COR-L47 (cell line): ENCODE results near the gene SLFN13.
"Not testable (repeated sequence)": the region's sequence is repeated elsewhere in the genome, so short reads cannot be mapped to it uniquely, and the experiment has no call there.

Experiments
- DNase-seq: peaks from one replicate; lab custom pipeline; 2025; lab: John Stamatoyannopoulos, UW

Gene SLFN13, protein sequence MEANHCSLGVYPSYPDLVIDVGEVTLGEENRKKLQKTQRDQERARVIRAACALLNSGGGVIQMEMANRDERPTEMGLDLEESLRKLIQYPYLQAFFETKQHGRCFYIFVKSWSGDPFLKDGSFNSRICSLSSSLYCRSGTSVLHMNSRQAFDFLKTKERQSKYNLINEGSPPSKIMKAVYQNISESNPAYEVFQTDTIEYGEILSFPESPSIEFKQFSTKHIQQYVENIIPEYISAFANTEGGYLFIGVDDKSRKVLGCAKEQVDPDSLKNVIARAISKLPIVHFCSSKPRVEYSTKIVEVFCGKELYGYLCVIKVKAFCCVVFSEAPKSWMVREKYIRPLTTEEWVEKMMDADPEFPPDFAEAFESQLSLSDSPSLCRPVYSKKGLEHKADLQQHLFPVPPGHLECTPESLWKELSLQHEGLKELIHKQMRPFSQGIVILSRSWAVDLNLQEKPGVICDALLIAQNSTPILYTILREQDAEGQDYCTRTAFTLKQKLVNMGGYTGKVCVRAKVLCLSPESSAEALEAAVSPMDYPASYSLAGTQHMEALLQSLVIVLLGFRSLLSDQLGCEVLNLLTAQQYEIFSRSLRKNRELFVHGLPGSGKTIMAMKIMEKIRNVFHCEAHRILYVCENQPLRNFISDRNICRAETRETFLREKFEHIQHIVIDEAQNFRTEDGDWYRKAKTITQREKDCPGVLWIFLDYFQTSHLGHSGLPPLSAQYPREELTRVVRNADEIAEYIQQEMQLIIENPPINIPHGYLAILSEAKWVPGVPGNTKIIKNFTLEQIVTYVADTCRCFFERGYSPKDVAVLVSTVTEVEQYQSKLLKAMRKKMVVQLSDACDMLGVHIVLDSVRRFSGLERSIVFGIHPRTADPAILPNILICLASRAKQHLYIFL

DNA sequence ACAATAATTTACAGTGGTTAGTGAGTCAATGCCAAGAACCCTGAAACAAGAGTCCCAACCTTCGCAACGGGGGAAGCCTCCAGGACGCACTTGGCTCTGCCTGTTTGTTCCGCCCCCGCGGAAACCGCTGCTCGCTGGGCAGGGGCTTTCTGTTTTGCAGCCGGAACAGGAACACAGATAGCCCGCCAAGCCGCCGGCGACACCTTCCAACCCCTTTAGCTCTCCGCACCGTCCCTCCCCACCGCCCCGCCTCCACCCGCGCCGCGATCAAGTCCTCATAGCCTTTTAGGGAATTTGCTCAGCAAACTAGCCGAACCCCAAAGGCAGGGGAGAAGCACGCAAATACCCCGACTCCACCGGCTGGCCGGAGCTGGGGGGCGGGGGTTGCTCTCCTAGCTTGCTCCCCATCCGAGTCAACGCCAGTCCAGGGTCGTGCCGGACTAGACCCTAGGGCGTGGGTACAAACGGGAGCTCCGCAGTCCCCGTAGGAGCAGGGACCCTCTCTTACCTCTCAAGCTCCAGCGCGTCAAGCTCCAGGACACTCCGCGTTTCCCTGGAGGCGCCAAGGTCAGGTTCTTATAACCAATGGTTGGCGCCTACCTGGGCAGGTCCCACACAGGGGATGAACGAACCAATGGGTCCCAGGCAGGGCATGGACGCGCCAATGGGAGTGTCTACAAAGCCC lies at the start of gene SLFN13:
Gene SLFN13, minus strand, starts transcription at position 553 of the 685 bp plus-strand sequence. CDS start 3,086 bp downstream, outside the sequence.
- DNase-seq, result no peak

DNA sequence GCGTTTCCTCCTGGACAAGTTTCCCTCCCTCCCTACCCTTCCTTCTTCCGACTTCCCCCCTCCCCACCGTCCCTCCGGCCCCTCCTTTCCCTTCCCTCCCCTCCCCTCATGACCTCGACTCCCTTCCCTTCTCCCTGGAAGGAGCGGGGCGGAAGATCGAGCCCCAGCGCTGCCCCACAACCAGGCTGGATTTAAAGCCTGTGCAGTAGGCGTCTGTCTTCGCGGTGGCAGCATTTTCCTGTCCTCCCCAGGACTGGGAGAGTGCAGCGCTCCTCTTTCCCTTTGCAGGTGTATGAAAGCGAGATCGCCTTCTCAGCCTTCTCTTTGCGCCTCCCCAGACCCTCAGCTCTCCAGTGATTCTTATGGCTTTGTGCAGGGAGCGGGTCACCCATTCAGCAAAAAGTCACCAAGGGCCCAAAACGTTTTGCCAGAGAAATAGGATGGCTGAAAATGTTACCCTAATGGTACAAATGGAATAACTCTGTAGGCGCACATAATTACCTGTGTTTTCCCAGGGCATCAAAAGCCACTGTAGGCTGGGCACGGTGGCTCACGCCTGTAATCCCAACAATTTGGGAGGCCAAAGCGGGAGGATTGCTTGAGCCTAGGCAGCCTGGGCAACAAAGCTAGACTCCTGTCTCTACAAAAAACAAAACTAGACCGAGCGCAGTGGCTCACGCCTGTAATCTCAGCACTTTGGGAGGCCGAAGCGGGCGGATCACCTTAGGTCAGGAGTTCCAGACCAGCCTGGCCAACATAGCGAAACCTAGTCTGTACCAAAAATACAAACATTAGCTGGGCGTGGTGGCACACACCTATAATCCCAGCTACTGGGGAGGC lies 48.1 kb upstream of the SLFN13 start:
- DNase-seq, result no peak

DNA sequence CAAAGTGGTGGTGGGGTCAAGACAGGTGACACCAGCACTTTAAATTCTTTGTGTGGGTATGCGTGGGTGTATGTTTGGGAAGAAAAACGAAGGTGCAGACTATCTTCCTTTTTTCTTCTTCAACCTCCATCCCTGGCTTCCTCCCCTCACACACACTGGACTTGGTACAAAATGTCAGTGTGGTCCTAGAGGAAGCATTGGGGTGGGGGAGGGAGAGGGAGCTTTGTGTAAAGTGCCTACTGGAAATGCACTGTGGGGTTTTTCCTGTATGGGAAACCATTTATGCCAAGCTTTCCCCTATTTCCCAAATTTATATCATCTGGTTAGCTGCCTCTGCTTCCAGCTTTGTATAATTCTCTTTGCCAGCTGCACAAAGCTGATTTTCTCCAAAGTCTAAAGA lies 44.5 kb upstream of the SLFN13 start:
- DNase-seq, result no peak

DNA sequence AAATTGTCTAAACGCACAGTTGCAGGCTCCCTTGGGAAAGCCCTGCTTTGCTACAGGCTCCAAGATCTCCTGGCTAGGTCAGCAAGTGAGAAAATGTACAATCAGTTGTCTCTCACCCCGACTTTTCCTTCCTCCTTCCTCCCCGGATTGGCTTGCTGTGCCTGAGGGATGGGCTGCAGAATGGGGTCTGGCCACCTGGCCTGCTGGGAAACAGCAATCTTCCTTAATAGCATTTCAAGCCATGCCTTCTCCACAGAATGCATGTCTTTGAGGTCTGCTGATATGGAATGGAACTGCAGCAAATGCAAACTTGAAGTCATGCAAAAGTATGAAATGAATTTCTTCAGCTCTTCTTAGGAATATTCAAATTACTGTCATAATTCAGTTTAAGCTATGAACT lies 42.9 kb upstream of the SLFN13 start:
- DNase-seq, result no peak

DNA sequence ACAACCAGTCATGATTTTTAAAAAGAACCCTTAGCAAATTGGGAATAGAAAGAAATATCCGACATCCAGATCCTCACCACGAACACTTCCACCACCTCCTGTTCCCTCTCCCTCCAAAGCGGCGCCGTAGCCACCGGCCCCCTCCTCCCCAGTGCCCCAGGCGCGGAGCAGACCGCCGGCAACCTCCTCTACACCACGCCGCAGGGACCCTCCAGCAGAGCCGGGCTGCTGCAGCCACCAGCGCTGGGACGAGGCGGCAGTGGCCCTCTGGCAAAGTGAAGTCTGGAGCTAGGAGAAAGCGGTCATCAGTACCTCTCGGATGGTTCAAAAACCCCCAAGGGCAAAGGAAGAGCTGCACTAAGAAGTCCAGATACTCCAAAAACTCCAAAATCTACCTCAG lies 41.4 kb upstream of the SLFN13 start:
- no peak for DNase-seq

DNA sequence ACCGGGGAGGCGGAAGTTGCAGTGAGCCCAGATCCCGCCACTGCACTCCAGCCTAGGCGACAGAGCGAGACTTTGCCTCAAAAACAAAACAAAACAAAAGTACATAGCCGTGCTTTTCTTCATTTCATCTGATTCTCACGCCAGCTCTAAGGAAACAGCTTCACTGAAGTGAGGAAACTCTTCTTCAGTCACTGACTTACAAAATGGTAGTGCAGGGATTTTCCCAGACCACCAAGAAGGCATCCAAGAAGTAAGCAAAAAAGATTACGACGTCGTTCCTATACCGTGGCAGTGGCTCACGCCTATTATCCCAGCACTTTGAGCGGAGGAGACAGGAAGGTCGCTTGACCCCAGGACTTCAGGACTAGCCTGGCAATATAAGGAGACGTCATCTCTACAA lies 40.4 kb upstream of the SLFN13 start:
- DNase-seq, result no peak

DNA sequence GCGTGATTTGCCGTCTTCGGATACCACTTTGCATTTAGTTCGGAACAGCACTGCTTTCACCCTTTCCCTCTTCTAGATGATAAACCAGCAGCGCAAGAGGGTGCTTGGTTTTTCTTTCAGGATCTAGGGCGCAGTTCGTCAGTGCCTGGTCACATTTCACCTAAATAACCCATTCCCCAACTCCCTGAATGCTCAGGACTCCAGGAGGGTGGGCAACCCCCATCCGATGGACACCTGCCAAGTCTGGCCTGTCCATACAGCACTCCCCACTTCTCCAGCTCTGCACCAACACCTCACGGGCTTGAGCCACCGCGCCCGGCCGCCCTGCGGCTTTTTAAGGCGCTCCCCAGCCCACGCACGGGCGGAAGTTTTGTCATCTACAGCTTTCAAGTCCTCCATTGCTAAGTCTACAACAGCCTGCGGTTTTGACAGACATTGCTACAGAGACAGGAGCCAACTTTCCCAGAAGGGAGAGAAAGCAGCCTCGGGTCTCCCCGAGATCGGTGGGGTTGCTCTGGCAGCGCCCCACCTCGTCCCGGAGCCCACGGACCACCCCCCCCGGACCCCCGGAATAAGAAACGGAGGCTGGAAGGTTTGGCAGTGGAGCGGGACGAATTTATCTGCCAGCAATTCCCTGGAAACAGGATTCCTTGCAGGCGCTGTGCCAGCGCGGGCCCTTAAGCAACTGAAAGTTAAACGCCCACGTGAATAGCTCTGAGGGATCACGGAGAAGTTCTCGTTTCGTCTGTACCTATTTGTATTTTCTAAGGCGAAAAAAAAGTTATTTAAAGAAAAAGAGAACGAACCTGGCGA lies 38.6 kb upstream of the SLFN13 start:
- DNase-seq, result no peak

DNA sequence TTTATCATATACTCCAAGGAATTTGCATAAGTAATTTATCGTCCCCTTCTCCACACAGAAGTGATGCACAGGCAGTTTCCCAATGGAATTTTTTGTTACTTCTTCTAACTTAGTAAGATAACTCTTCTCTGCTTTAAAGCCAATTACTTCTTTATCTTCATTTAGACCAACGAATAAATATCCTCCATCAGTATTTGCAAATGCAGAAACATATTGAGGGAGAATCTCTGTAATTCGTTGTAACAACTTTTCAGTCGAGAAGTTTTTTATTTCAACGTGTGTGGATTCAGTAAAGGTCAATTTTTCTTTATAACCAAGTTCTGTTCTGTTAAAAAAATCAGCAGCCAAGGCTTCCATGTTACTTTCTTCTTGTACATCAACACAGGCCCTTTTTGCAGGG lies 30.7 kb upstream of the SLFN13 start:
- no peak for DNase-seq

DNA sequence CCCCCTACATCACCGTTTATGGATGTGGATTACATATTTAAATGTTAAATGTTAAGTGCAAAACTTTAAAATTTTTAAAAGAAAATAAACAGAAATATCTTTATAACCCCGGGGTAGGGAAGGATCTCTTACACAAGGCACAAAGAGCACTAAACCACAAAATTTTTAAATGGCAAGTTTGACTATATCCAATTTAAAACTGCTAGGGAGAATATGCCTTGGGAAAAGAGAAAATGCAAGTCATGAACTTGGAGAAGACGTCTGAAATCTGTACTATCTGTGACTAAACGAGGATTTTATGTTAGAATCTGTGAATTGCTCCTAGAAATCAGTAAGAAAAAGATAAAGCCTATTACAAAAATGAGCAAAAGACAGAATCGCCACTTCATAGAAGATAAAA lies 28.7 kb upstream of the SLFN13 start:
- DNase-seq, result no peak

DNA sequence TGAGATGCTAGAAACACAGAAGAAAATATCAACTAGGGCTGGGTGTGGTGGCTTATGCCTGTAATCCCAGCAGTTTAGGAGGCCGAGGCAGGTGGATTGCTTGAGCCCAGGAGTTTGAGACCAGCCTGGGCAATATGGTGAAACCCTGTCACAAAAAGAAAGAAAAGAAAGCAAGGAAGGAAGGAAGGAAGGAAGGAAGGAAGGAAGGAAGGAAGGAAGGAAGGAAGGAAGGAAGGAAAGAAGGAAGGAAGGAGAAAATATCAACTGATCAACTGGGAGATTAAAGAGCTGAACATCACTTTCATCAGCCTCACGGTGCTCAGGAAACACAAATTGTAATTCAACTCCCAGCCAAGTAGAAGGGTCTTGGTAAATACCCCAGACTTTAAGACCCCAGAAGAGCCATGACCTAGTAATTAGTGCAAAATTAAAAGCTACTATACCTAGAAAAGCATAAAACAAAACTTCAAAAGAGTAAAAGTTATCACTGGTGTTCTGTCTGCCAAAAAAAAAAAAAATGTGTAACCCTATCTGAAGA lies 27.8 kb upstream of the SLFN13 start:
- DNase-seq, result no peak

DNA sequence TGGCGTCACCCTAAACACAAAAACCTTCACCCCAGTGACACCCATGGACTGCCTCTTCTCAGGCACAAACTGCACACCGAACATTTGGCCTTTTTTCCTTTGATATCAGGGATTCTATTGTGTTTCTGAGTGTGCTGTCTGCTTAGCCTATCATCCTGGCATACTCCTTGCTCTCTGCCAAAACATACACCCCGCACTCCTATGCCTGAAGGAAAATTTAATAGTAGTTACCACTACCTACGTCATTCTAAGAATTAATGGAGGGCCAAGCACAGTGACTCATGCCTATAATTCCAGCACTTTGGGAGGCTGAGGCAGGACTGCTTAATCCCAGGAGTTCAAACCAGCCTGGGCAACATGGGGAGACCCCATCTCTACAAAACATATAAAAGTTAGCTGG lies 19.9 kb upstream of the SLFN13 start:
- no peak for DNase-seq

DNA sequence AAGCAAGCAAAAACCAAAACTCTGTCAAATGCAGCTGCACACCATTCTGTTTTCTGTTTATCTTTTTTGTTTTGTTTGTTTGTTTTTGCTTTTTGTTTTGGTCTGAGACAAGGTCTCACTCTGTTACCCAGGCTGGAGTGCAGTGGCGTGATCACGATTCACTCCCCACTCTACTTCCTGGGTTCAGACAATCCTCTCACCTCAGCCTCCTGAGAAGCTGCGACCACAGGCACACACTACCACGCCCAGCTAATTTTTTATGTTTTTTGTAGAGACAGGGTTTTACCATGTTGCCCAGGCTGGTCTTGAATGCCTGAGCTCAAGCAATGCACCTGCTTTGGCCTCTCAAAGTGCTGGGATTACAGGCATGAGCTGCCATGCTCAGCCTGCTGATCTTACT lies 19.3 kb upstream of the SLFN13 start:
- DNase-seq, result no peak

DNA sequence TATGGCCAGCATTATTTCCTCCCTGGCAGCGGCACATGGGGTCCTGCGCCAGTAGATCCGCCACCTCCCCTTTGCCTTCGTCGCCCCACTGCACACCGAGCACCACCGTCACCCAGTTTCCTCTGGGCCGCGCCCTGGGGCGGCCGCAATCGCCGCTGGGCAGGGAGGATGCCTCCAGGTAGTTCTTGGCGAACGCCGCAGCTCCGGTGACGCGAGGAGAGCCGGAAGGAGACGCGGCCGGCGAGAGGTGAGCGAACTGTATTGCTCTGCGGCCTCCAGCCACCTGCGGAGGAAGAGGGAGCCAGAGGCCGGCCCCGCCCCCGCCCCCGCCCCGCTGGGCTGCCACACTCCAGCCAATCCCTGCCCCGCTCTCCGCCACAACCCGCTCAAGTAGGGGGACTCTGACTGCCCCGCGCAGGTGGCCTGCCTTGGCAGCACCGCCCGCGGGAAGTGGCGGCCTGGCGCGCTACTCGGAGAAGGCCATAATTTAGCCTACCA lies 11.8 kb upstream of the SLFN13 start:
- no peak for DNase-seq

DNA sequence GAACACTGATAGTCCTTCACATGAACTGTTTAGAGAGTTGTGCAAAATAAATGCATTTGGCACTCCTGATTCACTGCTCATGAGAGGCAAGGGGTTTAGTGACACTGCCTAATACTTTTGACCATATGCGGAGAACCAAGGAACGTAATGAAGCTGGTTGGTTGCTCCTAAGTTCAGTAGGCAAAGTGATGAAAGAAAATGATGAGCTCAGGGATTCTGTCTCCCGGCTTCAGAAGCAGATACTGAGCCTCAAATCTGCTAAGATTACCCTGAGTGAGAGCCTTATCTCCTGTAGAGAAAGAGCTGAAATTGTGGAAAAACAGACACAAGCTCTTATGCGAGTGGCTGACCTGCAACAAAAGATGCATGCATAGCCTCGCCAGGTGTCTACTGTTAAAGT lies 5.5 kb upstream of the SLFN13 start:
- DNase-seq, result not testable (repeated sequence)

DNA sequence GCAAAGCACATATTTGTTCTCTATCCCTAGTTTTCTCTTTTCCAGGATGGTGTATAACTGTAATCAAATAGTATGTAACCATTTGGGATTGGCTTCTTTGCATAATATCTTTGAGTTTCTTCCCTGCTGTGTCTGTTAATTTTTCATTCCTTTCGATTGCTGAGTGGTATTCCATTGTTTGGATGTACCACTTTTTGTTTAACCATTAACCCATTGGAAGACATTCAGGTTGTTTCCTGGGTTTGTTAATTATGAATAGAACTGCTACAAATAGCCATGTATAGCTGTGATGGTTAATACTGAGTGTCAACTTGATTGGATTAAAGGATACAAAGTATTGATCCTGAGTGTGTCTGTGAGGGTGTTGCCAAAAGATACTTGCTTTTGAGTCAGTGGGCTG lies 4.6 kb upstream of the SLFN13 start:
- DNase-seq, result no peak

DNA sequence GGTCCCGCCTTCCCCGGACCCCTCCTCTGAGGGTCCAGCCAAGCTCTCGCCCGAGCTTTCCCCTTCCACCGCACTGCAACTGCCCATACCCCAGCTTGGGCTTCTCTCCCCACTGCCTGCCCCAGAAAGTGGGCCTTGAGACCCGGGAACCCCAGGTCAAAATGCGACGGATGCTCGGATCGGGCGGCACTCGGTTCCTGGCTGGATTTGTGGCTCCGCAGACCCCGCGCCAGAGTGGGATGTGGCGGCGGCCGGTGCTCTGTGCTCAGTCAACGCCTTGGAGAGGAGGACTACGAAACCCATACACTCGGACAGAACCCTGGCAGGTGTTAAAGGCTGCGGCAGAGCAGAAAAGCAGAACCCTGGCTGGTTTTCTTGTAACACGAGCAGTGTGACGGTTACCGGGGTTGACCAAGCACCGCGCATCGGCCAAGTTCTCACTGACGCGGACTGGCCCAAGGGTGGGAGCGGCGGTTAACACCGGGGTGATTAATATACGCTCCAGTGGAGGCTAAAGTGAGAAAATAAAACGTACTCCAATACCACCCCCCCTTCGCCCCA lies 885 bp upstream of the SLFN13 start:
- DNase-seq, result no peak

DNA sequence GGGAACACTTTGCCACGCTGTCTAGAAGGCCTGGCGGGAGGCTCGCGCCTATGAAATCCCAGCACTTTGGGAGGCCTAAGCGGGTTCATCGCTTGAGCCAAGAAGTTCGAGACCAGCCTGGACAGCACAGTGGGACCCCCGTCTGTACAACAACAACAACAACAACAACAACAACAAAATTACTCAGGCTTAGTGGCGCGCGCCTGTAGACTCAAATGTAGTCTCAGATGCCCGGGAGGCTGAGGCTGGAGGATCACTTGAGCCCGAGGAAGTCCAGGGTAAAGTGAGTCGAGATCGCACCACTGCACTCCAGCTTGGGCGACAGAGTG lies 297 bp upstream of the SLFN13 start:
- DNase-seq, result no peak

DNA sequence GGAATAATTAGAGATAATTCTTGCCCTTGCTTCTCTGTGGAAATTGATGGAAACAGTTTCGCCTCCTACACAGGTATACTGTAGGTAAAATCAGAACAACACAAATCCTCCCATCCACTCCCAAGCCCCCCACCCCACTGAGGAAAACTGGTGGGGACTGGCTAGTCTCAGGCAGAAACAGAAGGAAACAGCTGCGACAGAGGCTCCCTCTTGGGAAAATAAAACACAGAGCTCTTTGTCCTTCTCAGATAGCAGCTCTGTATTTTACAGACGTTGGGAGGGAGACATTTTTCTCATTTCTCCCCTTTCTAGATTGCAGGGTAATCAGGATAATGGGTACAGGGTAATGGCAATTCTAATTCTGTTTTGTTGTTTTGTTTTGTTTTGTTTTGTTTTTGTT lies 1.1 kb downstream of the SLFN13 start:
- DNase-seq, result no peak

DNA sequence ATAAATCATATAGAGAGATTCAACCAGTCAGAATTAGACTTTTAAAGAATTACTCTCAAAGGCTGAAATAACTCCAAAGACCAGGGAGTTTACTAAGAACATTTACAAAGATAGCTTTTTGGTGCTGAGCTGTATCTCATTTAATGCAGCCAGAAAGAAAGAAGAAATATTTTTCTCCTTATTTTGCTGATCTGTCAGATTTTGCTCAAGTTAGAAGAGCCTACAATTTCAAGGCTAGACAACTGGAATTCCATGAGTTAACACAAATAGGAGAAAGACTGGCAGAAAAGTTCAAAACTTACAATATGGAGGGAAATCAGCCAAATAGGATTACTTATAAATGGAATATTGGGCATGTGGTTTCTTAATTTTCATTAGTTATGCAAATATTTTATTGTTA lies 10.1 kb downstream of the SLFN13 start:
- DNase-seq, result no peak
